Fibroblast of peridontal ligament (primary cell): Measurements from ENCODE around the gene LARP1.
A peak's percentile ranks its signal among the peaks of the same experiment; 100 is the strongest.
"Not testable (repeated sequence)": the region's sequence is repeated elsewhere in the genome, so short reads cannot be mapped to it uniquely, and the experiment has no call there.

ENCODE experiments used
- DNase-seq: peaks from one replicate; pipeline ENCODE4 v3.0.0-alpha.2; 2010; ENCODE audit errors: extremely low read depth

The LARP1 gene

DNA sequence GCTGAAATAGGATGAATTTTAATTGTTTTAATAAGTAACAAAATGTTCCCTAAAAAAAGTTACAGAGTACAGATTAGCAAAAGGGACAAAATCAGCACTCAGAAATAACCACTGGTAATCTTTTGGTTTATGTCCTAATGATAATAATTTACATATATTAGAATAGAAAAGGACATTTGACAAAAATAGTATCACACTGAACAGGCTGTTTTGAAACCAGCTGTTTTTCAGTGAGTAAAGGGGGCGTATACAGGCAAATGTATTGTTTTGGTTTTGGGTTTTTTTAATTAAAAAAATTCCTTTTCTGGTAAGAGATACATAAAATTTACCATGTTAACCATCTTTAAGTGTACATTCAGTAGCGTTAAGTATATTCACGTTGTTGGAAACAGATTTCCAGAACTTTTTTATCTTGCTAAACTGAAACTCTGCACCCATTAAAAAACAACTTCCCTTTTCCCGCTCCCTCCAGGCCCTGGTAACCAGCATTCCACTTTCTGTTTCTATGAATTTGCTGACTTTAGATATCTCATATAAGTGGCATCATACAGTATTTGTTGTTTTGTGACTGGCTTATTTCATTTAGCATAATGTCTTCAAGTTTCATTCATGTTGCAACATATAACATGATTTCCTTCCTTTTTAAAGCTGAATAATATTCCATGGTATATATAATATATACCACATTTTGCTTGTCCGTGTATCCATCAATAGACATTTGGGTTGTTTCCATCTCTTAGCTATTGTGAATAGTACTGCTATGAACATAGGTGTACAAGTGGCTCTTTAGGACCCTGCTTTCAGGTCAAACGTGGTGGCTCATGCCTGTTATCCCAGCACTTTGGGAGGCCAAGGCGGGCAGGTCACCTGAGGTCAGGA is 20.6 kb upstream of the LARP1 start:
- DNase-seq = no peak

DNA sequence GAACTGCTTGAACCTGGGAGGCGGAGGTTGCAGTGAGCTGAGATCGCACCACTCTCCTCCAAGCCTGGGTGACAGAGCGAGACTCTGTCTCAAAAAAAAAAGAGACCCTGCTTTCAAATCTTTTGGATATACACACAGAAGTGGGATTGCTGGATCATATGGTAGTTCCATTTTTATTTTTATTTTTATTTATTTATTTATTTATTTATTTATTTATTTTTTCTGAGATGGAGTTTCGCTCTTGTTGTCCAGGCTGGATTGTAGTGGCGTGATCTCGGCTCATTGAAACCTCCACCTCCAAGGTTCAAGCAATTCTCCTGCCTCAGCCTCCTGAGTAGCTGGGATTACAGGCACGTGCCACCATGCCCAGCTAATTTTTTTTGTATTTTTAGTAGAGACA is 19.8 kb upstream of the LARP1 start:
- DNase-seq = not testable (repeated sequence)

DNA sequence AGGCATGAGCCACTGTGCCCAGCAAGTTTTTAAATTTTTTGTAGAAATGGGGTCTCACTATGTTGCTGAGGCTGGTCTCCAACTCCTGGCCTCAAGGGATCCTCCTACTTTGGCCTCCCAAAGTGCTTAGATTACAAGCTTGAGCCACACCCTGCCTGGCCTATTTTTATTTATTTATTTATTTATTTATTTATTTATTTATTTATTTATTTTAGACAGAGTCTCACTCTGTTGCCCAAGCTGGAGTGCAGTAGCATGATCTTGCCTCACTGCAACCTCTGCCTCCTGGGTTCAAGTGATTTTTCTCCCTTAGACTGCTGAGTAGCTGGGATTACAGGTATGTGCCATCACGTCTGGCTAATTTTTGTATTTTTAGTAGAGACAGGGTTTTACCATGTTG is 18.8 kb upstream of the LARP1 start:
- not testable (repeated sequence) for DNase-seq

DNA sequence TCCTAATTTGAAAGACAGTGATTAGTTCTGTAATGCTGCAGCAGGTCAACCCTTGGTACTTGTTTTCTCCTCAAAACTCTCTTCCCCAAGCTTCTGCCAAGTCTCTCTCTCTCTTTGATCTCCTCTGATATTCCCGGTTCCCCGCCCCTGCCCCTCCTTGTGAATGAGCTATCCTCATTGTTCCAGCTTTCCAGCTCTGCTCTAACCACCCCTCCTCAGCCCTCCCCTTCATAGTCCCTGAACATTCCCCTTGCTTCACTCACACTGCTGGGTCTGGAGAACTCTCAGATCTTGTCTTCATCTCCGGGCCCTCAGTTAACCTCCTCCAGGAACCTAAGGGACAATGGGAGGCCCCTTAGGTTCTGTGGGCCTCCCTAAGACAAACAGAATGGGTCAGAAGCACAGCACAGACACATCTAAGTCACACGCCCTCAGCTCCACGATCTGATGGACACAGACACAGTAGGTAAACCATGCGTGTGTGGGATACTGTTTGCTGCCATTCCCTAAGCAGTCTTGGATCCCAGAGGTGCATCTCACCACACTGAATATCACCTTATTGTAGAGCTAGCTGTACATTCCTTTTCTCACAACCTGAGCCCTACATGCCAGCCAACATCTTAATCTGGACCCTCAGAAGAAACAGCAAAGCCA is 17.4 kb upstream of the LARP1 start:
- DNase-seq = no peak

DNA sequence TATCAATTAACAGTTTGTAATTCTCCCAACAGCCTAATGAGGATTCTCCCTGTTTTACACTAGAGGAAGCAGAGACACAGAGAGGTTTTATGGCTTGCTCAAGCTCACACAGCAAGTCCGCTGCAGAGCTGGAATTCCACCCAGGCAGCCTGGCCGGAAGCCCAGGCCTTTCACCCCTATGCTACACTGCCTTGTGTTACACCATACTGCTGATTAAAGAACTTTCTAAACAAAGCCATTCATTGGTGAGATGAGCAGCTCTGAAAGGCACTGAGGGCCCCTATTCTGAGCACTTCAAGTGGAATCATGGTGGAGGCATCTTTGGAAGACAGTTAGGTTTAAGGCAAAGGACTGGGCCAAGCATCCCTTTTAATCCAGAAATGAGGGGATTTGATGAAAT is 14.7 kb upstream of the LARP1 start:
- DNase-seq = peak; percentile 70

DNA sequence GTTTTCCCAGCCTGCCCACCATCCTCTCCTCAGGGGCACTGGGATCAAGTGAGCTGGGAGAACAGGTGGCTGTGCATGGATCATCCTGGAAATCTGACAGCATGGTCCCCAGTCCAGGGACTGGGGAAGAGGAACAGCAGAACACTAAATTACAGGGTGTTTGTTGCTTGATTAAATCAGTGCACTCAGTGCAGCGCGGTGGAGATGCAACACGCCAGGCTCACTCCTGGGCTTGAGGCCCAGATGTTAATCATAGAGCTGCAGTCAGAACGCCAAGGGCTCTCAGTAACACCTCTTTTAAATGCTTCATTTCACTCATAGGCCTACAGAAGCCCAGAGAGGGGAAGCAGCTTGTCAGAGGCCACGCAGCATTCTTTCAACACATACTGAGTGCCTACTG is 14.2 kb upstream of the LARP1 start:
- peak; percentile 41 for DNase-seq

DNA sequence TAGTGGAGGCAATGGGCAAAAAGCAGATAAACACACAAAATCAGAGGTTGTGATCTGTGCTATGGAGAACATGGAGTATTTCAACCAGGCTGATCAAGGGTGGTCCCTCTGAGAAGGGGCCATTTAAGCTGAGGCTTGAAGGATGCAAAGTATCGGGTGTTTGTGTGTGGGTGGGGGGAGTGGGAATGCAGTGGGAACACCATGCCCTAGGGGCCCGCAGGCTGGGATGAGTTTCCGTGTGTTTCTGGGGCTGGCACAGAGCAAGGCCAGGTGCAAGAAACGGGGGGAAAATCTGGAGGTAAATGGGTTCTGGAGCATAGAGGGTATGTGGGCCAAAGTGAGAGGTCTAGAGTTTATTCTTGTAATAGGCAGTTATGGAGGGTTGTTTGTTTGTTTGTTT is 13.8 kb upstream of the LARP1 start:
- no peak for DNase-seq

DNA sequence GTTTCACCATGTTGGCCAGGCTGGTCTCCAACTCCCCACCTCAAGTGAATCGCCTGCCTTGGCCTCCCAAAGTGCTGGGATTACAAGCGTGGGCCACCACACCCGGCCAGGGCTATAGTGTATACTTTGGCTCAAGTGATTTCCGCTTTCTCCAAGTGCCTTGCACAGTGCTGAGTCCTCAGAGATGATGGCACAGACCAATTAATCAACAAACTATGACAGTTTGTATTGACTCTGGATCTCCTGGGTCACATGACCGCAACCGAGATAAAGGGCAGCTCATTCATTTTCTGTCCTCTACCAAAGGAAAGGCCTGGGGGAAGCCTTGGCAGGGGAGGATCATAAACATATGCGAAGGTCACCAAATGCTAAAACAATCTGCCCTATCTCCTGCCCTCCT is 11.4 kb upstream of the LARP1 start:
- no peak for DNase-seq

DNA sequence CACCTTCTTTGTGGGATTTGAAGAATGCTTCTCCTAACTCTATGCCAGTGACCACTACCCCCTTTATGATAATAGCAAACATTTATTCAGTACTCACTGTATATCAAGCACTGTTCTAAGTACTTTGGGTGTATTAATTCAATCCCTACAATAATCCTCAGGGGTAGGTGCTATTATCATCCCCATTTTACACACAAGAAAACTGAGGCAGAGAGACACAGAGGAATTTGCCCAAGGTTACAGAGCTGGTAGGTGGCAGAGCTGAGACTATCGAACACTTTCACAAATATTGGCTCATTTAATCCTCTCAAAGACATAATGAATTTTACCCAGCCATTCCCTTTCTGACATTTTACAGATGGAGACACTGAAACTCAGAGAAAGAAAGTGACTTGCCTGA is 9.8 kb upstream of the LARP1 start:
- no peak for DNase-seq

DNA sequence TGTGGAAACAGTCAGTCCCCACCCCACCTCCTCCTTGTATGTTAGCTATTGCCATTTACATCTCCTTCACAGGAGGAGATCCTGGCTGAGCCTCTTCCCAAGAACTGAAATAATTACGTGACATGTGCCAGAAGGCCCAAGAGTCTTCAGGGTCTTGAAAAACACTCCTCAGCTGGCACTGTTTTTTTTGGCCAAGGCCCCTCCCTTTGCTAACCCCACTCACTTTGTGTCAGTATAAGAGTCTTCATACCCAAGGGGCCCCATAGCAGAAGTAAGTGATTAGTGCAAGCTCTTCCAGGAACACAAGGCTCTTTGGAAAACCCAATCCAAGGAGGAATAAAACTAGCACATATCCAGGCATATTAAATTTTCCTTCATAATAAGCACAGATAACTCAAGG is 5.7 kb upstream of the LARP1 start:
- no peak for DNase-seq

DNA sequence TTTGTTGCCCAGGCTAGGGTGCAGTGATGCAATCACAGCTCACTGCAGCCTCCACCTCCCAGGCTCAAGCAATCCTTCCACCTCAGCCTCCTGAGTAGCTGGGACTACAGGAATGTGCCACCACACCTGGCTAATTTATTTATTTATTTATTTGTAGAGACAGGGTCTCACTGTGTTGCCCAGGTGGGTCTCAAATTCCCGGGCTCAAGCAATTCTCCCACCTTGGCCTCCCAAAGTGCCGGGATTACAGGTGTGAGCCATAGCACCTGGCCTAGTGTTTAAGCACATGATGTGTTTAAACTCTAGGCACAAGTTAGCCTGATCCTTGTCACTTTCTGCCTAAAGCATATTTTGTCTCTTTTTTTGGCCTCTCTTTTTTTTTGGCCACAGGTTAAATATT is 4.5 kb upstream of the LARP1 start:
- DNase-seq = not testable (repeated sequence)

DNA sequence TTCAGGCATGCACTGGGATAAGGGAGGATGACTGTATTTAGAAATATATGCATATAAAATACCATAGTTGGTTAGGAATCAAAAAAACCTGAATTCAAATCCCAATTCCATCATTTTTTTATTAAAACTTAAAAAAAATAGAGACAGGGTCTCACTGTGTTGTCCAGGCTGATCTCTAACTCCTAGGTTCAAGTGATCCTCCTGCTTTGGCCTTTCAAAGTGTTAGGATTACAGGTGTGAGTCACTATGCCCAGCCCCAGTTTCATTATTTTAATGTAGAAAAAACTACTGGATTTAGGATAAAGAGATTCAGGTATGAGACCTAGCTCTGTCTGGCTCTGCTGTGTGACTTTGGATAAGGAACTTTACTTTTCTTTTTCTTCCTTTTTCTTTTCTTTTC is 3.3 kb upstream of the LARP1 start:
- DNase-seq = no peak

DNA sequence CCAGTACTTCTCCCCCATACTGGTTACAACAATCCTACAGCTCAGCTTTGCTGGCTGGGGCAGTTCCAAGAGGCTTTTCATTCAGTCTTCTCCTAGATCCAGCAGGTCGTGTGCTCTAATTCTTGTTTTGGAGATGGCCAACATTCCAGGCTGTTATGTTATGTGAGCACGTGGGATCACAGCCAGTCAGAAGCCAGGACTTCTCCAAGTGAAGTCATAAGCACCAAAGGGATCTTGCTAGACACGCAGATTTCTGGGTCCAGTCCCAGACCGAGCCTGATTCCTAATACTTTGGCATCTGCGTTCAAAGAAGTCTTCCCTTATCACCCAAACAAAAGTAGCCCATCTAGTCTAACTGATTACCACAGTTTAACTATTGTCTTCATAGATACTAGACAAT is 1.4 kb upstream of the LARP1 start:
- peak; percentile 98 for DNase-seq

DNA sequence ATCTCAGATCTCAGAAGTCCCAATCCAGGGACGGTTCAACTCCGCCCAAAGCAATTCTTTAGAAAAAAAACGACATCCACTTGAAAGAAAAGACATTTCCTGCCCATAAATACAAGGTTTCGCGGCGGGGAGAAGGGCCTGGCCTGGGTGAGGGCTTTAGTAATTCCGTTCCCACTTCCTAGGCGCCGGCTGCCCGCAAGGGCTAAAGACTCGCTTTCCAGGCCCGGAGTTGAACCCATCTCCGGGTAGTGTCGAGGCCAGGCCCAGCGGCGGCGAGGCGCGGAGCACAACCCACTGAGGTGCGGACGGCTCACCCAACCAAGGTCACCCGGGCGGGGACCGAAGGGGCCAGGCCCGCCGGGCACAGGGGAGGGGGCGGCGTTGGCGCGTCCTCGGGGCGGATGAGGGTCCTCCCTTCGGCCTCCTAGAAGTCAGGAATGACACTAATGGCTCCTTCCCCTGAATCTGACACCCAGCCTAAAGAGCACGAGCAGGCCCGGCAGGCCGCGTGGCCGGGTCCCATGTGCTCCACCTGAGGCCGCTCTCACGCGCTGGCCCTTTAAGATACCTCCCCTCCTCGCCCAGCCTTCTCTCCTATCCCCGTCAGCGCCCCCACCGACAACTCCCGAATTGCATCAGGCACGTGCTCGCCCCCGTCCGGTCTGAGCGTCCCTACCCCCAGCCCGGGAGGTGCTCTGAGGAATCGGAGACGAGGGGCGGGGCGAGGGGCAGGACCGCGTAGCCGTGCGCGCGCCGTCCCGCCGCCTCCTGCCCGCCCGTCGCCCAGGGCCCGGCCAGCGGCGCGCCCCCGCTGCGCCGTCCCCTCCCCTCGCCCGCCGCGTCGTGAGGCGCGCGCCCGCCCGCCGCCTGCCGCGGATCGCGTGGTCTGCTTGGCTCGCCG is 467 bp upstream of the LARP1 start:
- DNase-seq = peak; percentile 96

DNA sequence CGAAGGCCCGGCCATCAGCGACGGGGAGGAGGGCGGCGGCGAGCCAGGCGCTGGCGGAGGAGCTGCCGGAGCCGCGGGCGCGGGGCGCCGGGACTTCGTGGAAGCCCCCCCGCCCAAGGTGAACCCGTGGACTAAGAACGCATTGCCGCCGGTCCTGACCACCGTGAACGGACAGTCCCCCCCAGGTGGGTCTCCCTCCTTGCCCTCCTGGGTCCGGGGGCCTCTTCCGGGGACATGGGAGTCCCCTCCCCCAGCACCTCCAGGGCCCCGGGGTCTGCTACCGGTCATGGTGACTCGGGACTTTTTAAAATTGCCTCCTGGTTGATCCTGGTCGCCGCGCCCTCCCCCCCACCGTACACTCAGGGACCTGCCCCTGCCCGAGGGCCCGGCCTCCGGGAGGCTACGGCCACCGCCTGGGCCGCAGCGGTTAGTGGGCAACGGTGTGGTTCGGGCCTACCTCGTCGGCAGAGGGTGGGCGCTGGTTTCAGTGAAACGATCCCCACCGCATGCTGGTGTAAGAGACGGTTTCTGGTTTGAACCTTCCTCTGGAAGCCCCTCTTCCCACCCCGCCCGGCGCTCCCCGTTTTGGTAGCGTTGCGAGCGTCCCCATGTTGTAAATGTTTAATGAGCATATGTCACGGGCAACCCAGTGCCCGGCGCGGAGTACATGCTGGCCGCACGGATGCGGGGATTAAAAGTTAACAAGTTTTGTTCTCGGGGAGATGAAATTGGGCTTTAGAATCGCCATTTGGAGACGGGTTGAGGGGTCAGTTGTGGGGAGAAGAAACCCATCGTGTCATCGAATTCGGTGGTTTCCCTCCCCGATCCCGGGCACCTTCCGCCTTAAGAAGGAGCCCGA is 1.1 kb downstream of the LARP1 start:
- DNase-seq = no peak

DNA sequence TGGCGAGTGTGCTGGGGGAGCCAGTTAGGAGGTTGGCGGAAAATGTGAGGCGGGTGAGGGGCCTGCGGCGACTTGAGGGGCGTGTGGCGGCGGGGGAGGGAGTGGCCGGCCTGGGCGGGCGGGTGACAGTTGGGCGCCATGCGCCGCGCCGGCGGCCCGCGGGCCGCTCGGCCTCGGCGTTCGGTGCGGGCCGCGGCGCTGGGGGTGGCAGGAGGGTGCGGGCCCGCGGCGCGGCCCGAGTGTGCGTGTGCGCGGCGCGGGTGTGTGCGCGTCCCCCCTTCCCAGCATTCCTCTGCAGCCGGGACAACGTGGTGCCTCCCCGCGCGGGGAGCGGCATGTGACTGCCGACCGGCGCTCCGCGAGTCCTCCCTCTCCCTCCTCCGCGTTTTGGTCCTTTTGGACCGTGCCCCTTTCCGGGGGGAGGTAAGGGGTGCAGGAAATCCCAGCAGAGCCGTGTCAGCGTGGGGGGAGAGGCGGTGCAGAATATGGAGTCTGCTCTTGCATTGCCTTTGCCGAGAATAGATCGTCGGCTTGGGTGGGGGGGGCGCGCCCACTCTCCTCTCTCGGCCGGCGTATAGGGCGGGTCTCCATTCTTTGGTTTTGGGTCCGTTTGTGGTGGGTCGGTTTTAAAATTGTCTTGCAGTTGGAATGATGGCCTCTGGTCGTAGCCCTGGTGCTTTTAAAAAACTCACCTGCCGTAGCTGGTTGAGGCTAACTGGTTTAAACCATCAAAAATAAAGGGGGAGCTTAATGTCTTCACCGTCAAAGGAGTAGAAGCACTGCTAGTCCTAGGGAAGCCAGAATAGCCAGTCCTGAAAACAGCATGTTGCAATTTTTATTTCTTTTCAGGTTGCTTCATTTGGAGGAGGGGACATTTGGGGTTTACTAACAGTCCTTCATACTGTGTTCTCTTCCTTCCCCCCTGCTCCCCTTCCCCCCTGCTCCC is 2.0 kb downstream of the LARP1 start:
- DNase-seq = peak; percentile 27

DNA sequence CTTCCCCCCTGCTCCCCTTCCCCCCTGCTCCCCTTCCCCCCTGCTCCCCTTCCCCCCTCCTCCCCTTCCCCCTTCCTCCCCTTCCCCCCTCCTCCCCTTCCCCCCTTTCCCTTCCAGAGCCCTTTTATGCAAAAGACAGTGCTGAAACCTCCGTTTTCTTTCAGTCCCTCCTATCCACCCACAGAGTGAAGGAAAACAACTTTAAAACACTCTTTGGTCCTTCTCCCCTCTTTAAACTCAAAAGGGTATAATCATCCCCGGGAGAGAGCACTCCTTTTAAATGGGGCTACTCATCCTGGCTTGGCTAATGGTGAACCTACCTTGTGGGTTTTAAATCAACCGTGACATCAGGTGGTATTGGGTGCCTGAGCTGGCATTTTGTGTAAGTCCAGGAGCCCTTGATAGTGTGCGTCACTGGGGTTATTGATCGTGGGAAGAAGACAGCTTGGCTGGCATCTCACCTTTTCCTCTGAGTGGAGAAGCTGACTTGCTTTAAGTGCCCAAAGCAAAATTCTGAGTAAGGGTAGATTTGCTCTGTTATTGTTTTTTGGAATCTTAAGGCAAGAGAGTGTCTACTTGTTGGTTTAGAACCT is 2.7 kb downstream of the LARP1 start:
- DNase-seq = peak; percentile 31

DNA sequence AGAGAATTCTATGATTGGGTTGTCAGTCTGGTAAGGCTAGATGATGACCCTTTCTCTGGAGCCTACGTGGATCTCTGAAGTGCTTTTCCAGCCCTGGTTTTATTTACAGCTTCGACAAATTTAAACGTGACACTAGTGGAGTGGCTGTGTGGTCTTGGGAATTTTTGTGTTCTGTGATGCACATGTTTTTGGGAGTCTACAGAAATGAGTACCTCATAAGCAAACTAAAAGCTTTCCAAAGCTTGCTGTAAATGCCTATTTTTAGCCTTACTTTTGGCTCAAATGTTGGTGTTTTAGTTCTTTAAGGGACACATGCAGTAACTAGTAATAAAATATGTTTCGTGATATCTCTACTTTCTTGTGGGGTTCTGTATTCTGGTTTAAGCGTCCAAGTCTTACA is 3.3 kb downstream of the LARP1 start:
- DNase-seq = peak; percentile 63

DNA sequence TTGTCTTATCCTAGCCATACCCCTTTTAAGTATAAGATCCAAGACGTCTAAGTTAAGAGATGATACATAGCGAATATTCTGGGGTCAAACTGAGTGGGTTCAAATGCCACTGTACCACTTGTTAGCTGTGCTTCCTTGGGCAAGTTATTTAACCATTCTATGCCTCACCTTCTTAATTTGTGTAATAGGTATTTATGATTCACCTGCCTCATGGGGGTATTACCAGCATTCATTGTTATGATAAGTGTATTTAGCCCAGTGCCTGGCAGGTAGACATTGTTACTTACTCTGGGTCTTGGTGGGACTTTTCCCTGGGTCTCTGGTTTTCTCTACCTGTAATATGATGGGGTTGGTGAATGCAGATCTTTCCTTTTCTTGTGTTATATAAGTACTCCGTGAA is 3.8 kb downstream of the LARP1 start:
- DNase-seq = no peak

DNA sequence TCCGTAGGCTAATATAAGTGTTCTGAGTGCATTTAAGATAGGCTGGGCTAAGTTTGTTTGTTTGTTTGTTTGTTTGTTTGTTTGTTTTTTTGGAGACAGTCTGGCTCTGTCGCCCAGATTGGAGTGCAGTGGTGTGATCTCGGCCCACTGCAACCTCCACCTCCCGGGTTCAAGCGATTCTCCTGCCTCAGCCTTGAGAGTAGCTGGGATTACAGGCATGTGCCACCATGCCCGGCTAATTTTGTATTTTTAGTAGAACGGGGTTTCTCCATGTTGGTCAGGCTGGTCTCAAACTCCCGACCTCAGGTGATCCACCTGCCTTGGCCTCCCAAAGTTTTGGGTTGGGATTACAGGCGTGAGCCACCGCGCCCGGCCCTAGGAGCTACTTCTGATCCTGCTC is 4.7 kb downstream of the LARP1 start:
- not testable (repeated sequence) for DNase-seq
